Glutamatergic neuron (in vitro differentiated cells): ENCODE results near the gene PLK3. TPM values are rescaled to one million over a fixed set of nuclear protein-coding genes. Genes with fewer than 3 reads are reported as not detected.

Source experiments
- DNase-seq: peaks from one replicate; pipeline ENCODE4 v3.0.0; 2022
- H3K27ac Mint-ChIP-seq: one replicate; pipeline ENCODE4 v1.8.0; 2020; ENCODE audit warnings: mild to moderate bottlenecking, mixed read lengths, inconsistent platforms; ENCODE audit not compliant: unreplicated experiment
- H3K27me3 Mint-ChIP-seq: one replicate; pipeline ENCODE4 v1.8.0; 2020; ENCODE audit warnings: mild to moderate bottlenecking, moderate library complexity, mixed read lengths, inconsistent platforms; ENCODE audit not compliant: unreplicated experiment
- H3K36me3 Mint-ChIP-seq: one replicate; pipeline ENCODE4 v1.8.0; 2020; ENCODE audit warnings: mild to moderate bottlenecking, mixed read lengths, inconsistent platforms; ENCODE audit not compliant: unreplicated experiment
- H3K4me1 Mint-ChIP-seq: one replicate; pipeline ENCODE4 v1.8.0; 2020; ENCODE audit warnings: mild to moderate bottlenecking, low read depth, mixed read lengths, inconsistent platforms; ENCODE audit not compliant: unreplicated experiment
- H3K4me3 Mint-ChIP-seq: one replicate; pipeline ENCODE4 v1.8.0; 2020; ENCODE audit warnings: mild to moderate bottlenecking, mixed read lengths, inconsistent platforms; ENCODE audit not compliant: unreplicated experiment
- H3K9me3 Mint-ChIP-seq: one replicate; pipeline ENCODE4 v1.8.0; 2020; ENCODE audit warnings: mild to moderate bottlenecking, moderate library complexity, mixed read lengths, inconsistent platforms; ENCODE audit not compliant: unreplicated experiment
- total RNA-seq: library from RNA; stranded (reverse); fragmentation: NEBNext Ultra II Directional; extraction: Animal tissue kit (Norgen Biotek cat#: 25700); gene quantifications from one replicate; pipeline ENCODE4 v1.2.1, GENCODE V29; 2021; ENCODE audit not compliant: unreplicated experiment
- TF ChIP-seq, protein P1 (sequence below): fragments of 200-600 bp; sonication (generic); IDR thresholded peaks from one replicate; pipeline ENCODE4 v1.5.0; 2021; ENCODE audit not compliant: partially characterized antibody, unreplicated experiment

The PLK3 gene
- total RNA-seq, 1 donor from 2014 or later = 89.3 TPM

DNA sequence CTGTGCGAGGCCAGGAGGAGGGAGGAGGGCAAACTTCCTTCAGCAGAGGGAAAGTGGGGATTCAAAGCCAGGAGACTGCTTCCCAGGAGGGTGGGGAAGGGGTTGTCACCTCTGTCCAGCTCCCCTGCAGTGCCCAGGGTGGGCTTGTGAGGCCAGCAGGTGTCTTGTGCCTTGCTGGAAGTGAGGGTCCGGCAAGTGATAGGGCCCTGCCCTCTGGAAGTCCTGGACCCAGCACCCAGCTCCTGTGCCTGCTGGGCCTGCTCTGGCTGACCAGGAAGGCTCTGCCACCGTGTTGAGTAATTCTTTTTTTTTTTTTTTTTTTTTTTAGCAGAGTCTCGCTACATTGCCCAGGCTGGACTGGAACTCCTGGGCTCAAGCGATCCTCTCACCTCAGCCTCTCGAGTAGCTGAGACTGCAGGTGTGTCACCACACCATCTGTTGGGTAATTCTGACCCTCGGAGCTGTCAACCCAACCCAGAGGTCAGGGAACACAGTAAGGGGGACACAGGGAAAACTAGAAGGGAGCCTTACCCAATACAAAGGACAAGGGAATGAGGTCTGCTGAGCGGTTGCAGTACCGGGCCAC is 13.2 kb upstream of the PLK3 start:
- Mint-ChIP-seq H3K4me3 (peak overlapping the region; percentile 63), H3K27me3 (peaks cover 6% of the 10 kb centered on the region), H3K4me1 (peaks cover 13% of the 10 kb centered on the region), H3K36me3 (no peaks in the 10 kb centered on the region), H3K27ac (no peak overlapping the region), H3K9me3 (peaks cover 7% of the 10 kb centered on the region)
- TF ChIP-seq, protein P1, sequence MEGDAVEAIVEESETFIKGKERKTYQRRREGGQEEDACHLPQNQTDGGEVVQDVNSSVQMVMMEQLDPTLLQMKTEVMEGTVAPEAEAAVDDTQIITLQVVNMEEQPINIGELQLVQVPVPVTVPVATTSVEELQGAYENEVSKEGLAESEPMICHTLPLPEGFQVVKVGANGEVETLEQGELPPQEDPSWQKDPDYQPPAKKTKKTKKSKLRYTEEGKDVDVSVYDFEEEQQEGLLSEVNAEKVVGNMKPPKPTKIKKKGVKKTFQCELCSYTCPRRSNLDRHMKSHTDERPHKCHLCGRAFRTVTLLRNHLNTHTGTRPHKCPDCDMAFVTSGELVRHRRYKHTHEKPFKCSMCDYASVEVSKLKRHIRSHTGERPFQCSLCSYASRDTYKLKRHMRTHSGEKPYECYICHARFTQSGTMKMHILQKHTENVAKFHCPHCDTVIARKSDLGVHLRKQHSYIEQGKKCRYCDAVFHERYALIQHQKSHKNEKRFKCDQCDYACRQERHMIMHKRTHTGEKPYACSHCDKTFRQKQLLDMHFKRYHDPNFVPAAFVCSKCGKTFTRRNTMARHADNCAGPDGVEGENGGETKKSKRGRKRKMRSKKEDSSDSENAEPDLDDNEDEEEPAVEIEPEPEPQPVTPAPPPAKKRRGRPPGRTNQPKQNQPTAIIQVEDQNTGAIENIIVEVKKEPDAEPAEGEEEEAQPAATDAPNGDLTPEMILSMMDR = no peak
- DNase-seq = no peak

DNA sequence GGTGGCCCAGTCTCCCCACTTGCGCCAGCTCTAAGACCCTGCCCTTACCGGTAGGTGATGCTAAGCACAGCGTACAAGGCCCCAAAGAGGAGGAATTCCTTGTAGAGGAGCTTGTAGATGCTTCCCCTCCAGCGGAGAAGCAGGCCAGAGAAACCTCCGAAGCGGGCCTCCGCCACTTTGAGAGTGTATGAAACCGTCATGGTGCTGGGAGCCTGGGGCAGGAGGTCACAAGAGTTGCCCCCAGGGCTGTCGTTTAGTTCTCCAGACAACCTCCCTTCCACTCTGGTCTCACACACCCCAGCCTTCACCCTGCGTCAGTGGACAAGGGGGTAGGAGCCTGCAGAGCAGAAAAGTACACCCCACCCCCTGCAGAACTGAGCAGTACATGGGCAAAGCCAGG is 12.7 kb upstream of the PLK3 start:
- Mint-ChIP-seq H3K27me3 (peaks cover 9% of the 10 kb centered on the region), H3K4me3 (no peak overlapping the region), H3K27ac (no peak overlapping the region), H3K9me3 (peaks cover 8% of the 10 kb centered on the region), H3K4me1 (peaks cover 13% of the 10 kb centered on the region), H3K36me3 (no peaks in the 10 kb centered on the region)
- no peak for DNase-seq
- TF ChIP-seq, protein P1 = no peak

DNA sequence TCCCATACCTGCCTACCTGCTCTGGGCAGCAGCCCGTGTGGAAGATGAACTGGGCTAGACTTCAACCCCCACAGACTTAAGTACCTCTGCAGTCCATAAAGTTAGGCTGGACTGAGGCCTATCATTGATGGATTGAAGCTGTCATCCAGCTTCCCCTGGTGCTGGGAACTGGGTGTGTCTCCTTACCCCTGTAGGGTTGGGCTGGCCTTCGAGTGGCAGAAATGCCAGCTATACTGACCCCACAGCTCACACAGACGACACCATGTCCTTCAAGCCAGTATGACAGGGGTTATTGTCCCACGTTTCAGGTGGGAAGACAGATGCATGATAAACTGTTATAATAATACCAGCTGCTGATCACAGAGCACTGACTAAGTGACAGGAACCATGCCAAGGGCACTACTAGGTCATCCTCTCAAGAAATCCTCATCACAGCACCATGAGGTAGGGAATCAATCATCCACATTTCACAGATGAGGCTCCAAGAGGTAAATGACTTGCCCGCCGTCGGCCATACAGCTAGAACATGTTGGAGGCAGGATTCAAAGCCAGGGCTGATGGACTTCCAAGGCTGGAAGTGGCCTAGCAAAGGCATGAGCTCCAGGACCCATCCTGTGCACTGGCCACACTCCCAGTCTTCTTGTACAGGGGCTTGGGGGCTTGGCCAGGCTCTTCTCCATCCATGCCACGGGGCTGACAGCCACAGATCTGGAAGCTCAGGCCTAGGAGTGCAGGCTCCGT is 11.9 kb upstream of the PLK3 start, which contains the start of gene BEST4:
BEST4 (minus strand) TSS at position 51 of the 741 bp plus-strand sequence. CDS start 465 bp downstream, outside the sequence.
- DNase-seq = no peak
- H3K36me3 Mint-ChIP-seq = no peaks in the 10 kb centered on the region
- peaks cover 12% of the 10 kb centered on the region for H3K4me1 Mint-ChIP-seq
- no peak within 1 kb of the TSS for H3K4me3 Mint-ChIP-seq
- H3K9me3 Mint-ChIP-seq = peaks cover 9% of the 10 kb centered on the region
- peaks cover 12% of the 10 kb centered on the region for H3K27me3 Mint-ChIP-seq
- no peak within 1 kb of the TSS for H3K27ac Mint-ChIP-seq
- TF ChIP-seq, protein P1 = no peak

DNA sequence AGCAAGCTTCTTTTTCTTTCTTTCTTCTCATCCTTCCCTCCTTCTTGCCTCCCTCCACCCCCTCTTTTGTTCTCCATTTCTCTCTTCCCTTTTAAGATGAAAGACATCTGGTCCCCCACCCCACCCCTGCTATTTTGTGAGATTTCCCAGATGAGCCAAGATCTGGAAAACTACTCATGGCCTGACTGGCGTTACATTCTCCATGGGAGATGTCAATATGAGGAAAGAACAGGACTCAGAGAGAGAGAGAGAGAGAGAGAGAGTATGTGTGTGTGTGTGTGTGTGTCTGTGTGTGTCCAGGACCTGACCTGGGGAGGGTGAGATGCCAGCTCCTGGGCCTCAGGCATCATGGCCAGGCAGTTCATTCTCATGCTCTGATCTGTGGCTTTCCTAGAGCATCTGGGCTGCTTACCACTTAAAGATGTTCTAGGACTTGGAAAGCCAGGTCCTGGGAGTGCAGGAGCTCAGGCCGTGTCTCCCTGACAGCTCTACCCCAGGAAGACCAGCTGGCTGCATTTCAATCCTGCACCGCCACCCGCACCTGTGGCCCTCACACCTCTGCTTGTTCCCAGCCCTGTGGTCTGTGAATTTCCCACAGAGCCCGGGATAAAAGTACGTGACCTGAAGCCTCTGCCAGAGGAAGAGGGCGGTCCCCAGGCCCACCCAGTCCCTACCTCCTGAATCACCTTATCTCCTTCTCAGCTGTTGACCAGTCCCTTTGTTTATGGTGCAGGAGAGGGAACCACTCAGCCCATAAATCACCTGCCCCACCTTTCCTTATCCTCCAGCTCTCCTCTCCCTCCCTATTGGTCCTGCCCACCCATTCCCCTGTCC is 9.0 kb upstream of the PLK3 start:
- peaks cover 1% of the 10 kb centered on the region for H3K9me3 Mint-ChIP-seq
- H3K27me3 Mint-ChIP-seq = peaks cover 7% of the 10 kb centered on the region
- no peaks in the 10 kb centered on the region for H3K36me3 Mint-ChIP-seq
- H3K27ac Mint-ChIP-seq = no peak overlapping the region
- H3K4me1 Mint-ChIP-seq = peaks cover 1% of the 10 kb centered on the region
- TF ChIP-seq, protein P1 = no peak
- DNase-seq = no peak
- no peak overlapping the region for H3K4me3 Mint-ChIP-seq
